Ectodermal cell (in vitro differentiated cells): Measurements from ENCODE around the gene RPL18.

Source experiments
- H3K27ac ChIP-seq: 2 replicates; pipeline ENCODE4 v1.7.0; 2013; ENCODE audit warnings: mild to moderate bottlenecking, low read depth, low read length; ENCODE audit not compliant: insufficient read depth, poor library complexity, severe bottlenecking
- H3K27me3 ChIP-seq: 2 replicates; pipeline ENCODE4 v1.7.0; 2013; ENCODE audit warnings: mild to moderate bottlenecking, low read length; ENCODE audit not compliant: insufficient read depth, control insufficient read depth, poor library complexity, severe bottlenecking
- H3K36me3 ChIP-seq: one replicate; pipeline ENCODE4 v1.7.0; 2013; ENCODE audit warnings: low read length; ENCODE audit not compliant: control insufficient read depth, insufficient read depth
- H3K4me1 ChIP-seq: one replicate; pipeline ENCODE4 v1.7.0; 2013; ENCODE audit warnings: low read length; ENCODE audit not compliant: control insufficient read depth, insufficient read depth
- H3K4me3 ChIP-seq: 2 replicates; pipeline ENCODE4 v1.7.0; 2013; ENCODE audit warnings: low read depth, low read length, control low read depth; ENCODE audit not compliant: insufficient read depth
- H3K9me3 ChIP-seq: 2 replicates; pipeline ENCODE4 v1.7.0; 2013; ENCODE audit warnings: mild to moderate bottlenecking, low read length, moderate library complexity; ENCODE audit not compliant: control insufficient read depth
- WGBS, 2 experiments: methylation state at CpG; one replicate each; pipeline ENCODE4 v1.1.7; 2013; ENCODE audit warnings: missing lambda C conversion rate in 2 of 2; 5-methylcytosine and 5-hydroxymethylcytosine counted together

The RPL18 gene

GRCh38 chr19:48619692-48620585, 961 bp upstream of the RPL18 start:
- Histone ChIP-seq H3K4me1 (peaks cover 38% of the 10 kb centered on the region), H3K36me3 (peaks cover 7% of the 10 kb centered on the region), H3K27me3 (no peaks in the 10 kb centered on the region), H3K27ac (peak overlapping the region; percentile 95), H3K9me3 (no peaks in the 10 kb centered on the region), H3K4me3 (peak overlapping the region; percentile 98)
- WGBS, 2 experiments, result 39 to 45% methylated on average over 5 to 6 of the region's 6 CpGs

DNA sequence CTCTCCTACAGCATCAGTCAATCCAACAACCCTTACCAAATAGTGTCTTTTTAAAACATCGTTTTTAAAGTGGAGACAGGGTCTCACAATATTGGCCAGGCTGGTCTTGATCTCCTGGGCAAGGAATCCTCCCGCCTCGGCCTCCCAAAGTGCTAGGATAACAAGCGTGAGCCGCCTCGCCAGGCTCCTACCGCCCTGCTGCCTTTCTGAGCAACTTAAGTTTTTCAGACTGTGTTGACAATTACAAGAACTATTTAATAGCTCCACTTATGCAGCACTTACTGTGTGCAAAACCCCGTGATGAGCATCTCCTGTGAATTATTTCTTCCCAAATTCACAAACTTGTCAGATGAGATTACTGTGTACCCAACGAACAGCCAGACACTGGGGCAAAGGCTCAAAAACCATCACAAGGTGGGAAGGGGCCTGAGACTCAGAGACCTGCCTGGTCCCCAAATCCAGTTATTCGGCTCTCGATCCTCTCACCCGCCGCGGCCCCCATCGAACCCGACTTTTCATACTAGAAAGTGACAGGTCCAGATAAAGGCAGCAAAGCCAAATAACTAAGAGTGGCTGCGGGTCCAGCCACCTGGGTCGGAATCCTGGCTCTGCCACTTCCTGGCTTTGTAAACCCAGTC, 581 bp downstream of the RPL18 start:
- H3K4me1 ChIP-seq, result peaks cover 49% of the 10 kb centered on the region
- H3K4me3 ChIP-seq, result peak overlapping the region; percentile 98
- no peaks in the 10 kb centered on the region for H3K9me3 ChIP-seq
- WGBS, 2 experiments, result 1 to 2% methylated on average over 18 of the region's 18 CpGs
- peak overlapping the region; percentile 95 for H3K27ac ChIP-seq
- H3K27me3 ChIP-seq, result no peaks in the 10 kb centered on the region
- peaks cover 7% of the 10 kb centered on the region for H3K36me3 ChIP-seq

DNA sequence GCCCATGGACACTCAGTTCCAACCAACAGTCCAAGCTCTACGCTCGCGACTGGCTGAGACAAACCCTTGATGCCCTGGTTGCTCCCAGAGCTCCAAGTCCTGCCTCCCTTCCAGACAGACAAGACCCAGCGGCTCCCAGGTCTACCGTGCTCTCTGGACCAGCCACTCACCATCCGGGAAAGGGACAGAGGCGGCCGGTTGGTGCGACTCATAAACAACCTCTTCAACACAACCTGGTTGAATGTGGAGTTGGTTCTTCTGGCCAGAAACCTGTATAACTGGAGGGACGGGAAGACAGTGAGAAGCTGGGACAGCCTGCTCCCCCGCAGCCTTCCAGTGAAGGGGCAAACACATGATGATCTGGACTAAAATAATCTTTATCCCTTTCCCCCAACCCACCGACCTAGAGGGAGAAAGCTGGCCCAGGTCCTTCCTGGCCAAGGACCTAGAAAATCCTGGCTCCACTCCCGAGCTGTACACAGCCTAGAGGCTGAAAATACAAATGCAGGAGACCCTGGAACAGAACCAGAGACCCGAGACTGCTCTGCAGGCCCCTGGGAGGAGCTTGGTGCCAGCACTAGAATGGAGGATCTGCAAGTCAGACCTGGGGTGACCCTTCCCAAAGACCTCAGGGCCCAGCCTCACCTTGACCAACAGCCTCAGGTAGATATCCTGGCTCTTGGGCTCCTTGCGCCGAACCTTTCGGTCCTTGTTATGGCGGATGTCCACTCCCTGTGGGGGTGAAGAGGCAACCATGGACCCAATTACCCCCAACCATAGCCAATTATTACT, 1.6 kb downstream of the RPL18 start:
- 87 to 91% methylated on average over 18 of the region's 18 CpGs for WGBS, 2 experiments
- peaks cover 50% of the 10 kb centered on the region for H3K4me1 ChIP-seq

DNA sequence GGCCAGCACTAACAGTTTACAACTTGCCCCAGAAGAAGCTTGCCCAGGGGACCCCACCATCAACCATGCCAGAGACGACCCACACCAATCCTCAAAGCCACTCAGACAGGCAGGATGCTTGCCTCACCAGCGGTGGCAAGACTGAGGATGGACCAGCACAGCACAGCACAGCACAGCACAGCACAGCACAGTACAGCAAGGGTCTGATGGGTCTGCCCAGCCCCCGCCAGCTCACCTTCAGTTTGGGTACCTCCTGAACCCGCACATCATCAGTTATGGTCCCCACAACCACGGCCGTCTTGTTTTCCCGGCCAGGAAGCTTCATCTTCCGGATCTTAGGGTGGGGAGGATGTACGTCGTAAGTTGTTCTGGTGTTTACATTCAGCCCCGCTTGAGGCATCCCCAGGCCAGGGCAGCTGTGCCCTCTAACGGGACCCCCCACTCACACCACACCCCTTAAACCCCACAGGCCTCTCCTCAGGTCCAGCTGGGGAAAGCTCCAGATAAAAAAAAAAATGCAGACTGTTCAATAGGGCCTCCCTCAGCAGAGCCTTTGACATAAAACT, 2.4 kb downstream of the RPL18 start:
- Histone ChIP-seq H3K27ac (no peak overlapping the region), H3K36me3 (peaks cover 7% of the 10 kb centered on the region), H3K9me3 (no peaks in the 10 kb centered on the region), H3K4me3 (no peak overlapping the region), H3K4me1 (peaks cover 50% of the 10 kb centered on the region), H3K27me3 (no peaks in the 10 kb centered on the region)
- WGBS, 2 experiments, result 89 to 94% methylated on average over 12 of the region's 12 CpGs

More for the DNA sequence above, 1.6 kb downstream of the RPL18 start:
- Histone ChIP-seq H3K27ac (peak overlapping the region; percentile 44), H3K36me3 (peaks cover 7% of the 10 kb centered on the region), H3K27me3 (no peaks in the 10 kb centered on the region), H3K4me3 (peak overlapping the region; percentile 98), H3K9me3 (no peaks in the 10 kb centered on the region)

- Histone ChIP-seq H3K27ac (no peak overlapping the region), H3K27me3 (no peaks in the 10 kb centered on the region), H3K4me1 (peaks cover 50% of the 10 kb centered on the region), H3K4me3 (no peak overlapping the region), H3K9me3 (no peaks in the 10 kb centered on the region), H3K36me3 (peaks cover 7% of the 10 kb centered on the region)
- 95% methylated on average over 16 of the region's 16 CpGs for WGBS, 2 experiments
These were observed 2.9 kb downstream of the RPL18 start for GRCh38 chr19:48616041-48616436.

GRCh38 chr19:48615231-48616040, 3.5 kb downstream of the RPL18 start:
- 79 to 83% methylated on average over 18 to 19 of the region's 19 CpGs for whole genome bisulfite sequencing, 2 experiments
- H3K27ac ChIP-seq, result peak overlapping the region; percentile 84
- no peaks in the 10 kb centered on the region for H3K27me3 ChIP-seq
- H3K4me3 ChIP-seq, result no peak overlapping the region
- peaks cover 50% of the 10 kb centered on the region for H3K4me1 ChIP-seq
- H3K36me3 ChIP-seq, result peaks cover 7% of the 10 kb centered on the region
- H3K9me3 ChIP-seq, result no peaks in the 10 kb centered on the region

- WGBS, 2 experiments, result 28 to 30% methylated on average over 31 of the region's 31 CpGs
- Histone ChIP-seq H3K27ac (peak within 1 kb of the TSS; percentile 84), H3K9me3 (no peaks in the 10 kb centered on the region), H3K4me1 (peaks cover 46% of the 10 kb centered on the region), H3K4me3 (peak within 1 kb of the TSS; percentile 6), H3K27me3 (no peaks in the 10 kb centered on the region), H3K36me3 (peaks cover 7% of the 10 kb centered on the region)
These were observed 4.3 kb downstream of the RPL18 start, which contains the start of gene FAM83E for GRCh38 chr19:48614436-48615230. Gene FAM83E, minus strand, starts transcription at chr19:48615076. Its CDS starts 1,704 bp downstream, at chr19:48613372.

GRCh38 chr19:48613852-48614435, 5.0 kb downstream of the RPL18 start:
- peaks cover 7% of the 10 kb centered on the region for H3K36me3 ChIP-seq
- 86 to 89% methylated on average over 13 of the region's 13 CpGs for WGBS, 2 experiments
- H3K9me3 ChIP-seq, result no peaks in the 10 kb centered on the region
- H3K27ac ChIP-seq, result peak overlapping the region; percentile 6
- no peaks in the 10 kb centered on the region for H3K27me3 ChIP-seq
- peaks cover 46% of the 10 kb centered on the region for H3K4me1 ChIP-seq
- H3K4me3 ChIP-seq, result no peak overlapping the region
